H1 (cell line): ENCODE measurements around the gene PRR7. TPM values are rescaled to one million over a fixed set of nuclear protein-coding genes. Genes with fewer than 3 reads are reported as not detected.

Experiments used
- ASH2L ChIP-seq: fragments of 200-600, 300-600 bp; sonication (generic); IDR thresholded peaks from one replicate; pipeline ENCODE4 v1.7.1; 2017; ENCODE audit warnings: low read length
- CHD2 ChIP-seq: IDR thresholded peaks from 2 replicates; pipeline ENCODE4 v1.6.1; 2012; ENCODE audit warnings: low read length, improper control_type of control experiment
- MAFK ChIP-seq: IDR thresholded peaks from 2 replicates; pipeline ENCODE4 v1.6.1; 2012; ENCODE audit warnings: low read depth, mild to moderate bottlenecking, improper control_type of control experiment, low read length
- PHF8 ChIP-seq: fragments of 200-600 bp; sonication (generic); conservative IDR thresholded peaks from 2 replicates; pipeline ENCODE4 v1.7.1; 2012; ENCODE audit warnings: low read depth, mild to moderate bottlenecking, inconsistent platforms, low read length, moderate library complexity
- SIX5 ChIP-seq: IDR thresholded peaks from 2 replicates; pipeline ENCODE4 v1.6.1; 2011; ENCODE audit warnings: mild to moderate bottlenecking, low read depth, low read length
- polyA plus RNA-seq, 7 experiments: library from polyadenylated mRNA; depleted of rRNA in 3 of 7; stranded (reverse) in 5 of 7; unstranded in 2 of 7; fragments of >200 nt in 5 of 7; fragments of 200-250 nt in 2 of 7; gene quantifications; 1 replicate in 5 of 7; 2 replicates in 1 of 7; 4 replicates in 1 of 7; pipeline versions ENCODE4 v1.2.1 to v1.2.3, GENCODE V29; 2011 to 2013; ENCODE audit warnings: missing spikeins in 2 of 7, mixed read lengths in 2 of 7
- total RNA-seq: library from RNA; stranded (reverse); fragmentation: NEBNext Ultra II Directional; extraction: Animal tissue kit (Norgen Biotek cat#: 25700); gene quantifications from 2 replicates; pipeline ENCODE4 v1.2.1, GENCODE V29; 2021

Gene PRR7
- total and polyA plus RNA-seq, 2 of the 8 experiments (the other 6 are each of a cell fraction or from before 2014, with no cell fraction given) = 8.0 to 11.8 TPM

- peak; percentile 77 for TF ChIP-seq PHF8
- peak; percentile 38 for TF ChIP-seq ASH2L
- no peak for TF ChIP-seq MAFK
- TF ChIP-seq CHD2 = no peak
- no peak for TF ChIP-seq SIX5
These were observed 19.9 kb upstream of the PRR7 start, which contains the start of gene GRK6 (continued) for GRCh38 chr5:177426566-177427210.
